ENCODE data around the gene DNAH8. TPM values are rescaled to one million over a fixed set of nuclear protein-coding genes. Genes with fewer than 3 reads are reported as not detected.
A peak's percentile ranks its signal among the peaks of the same experiment; 100 is the strongest.

The DNAH8 gene, protein sequence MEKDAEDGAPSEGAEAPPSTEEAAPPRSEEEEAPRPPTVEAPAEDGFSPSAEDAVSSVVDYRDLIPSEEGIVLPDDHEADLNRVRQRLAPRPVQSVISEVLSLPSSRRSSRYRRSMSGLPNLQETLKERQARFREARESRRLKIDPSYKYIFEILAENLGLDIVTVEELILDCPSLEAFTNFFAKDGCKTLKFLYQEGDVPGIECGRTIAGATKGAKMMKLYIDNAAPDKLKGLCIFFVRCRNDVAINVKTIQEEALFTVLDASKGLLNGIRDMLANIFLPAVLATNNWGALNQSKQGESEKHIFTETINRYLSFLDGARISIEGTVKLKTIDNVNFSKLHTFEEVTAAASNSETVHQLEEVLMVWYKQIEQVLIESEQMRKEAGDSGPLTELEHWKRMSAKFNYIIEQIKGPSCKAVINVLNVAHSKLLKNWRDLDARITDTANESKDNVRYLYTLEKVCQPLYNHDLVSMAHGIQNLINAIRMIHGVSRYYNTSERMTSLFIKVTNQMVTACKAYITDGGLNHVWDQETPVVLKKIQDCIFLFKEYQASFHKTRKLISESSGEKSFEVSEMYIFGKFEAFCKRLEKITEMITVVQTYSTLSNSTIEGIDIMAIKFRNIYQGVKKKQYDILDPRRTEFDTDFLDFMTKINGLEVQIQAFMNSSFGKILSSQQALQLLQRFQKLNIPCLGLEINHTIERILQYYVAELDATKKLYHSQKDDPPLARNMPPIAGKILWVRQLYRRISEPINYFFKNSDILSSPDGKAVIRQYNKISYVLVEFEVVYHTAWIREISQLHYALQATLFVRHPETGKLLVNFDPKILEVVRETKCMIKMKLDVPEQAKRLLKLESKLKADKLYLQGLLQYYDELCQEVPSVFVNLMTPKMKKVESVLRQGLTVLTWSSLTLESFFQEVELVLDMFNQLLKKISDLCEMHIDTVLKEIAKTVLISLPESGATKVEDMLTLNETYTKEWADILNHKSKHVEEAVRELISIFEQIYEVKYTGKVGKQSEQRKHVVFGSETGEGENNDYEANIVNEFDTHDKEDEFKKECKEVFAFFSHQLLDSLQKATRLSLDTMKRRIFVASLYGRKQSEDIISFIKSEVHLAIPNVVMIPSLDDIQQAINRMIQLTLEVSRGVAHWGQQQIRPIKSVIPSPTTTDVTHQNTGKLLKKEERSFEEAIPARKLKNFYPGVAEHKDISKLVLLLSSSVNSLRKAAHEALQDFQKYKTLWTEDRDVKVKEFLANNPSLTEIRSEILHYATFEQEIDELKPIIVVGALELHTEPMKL (N-terminal part only)
- not detected in 2 replicates for total RNA-seq (2014; rRNA removed; shearing (Covaris generic); ENCODE audit: low replicate concordance)

DNA sequence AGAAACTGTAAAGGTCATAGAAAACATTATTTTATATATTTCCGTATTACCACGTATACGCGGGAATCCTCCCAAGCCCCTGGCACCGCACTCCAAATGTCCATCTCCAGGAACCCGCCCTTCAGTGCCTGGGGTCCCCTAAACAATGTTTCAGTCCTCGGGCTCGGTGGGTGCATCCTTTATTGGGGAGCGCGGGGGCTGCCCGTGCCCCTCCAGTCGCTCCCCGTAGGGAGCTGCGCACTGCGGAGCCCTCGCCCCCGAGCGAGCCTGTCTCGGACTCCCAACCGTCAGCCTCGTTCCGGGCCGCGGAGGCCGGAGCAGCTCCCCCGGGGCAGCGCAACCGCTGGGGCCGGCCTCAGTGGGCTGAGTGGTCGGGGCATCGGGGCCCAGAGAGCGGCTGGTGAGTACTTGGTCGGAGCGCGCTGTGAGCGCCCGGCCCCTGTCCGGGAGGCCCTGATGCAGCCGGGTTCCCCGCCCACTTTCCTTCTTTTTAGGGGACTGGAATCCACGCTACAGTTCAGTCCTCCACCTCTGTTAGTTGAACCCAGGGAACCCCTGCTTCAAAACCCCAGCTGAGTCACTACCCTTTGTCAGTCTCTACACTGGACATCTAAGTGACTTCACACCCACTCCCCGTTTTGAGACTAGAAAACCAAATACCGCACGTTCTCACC, at the start of gene DNAH8:
DNAH8 (plus strand) TSS at position 296 of the 674 bp plus-strand sequence. CDS start 7,499 bp downstream, outside the sequence.
- Histone ChIP-seq H3K9ac (ENCODE audit: low read length) (no peak within 1 kb of the TSS), H3K36me3 (ENCODE audit: insufficient read depth, low read length) (no peaks in the 10 kb centered on the region), H4K20me1 (ENCODE audit: insufficient read depth, low read depth, low read length) (no peaks in the 10 kb centered on the region), H3K27me3 (ENCODE audit: low read length) (peaks cover 3% of the 10 kb centered on the region; the same call in 1 of the 2 replicates), H3K79me2 (ENCODE audit: low read length) (no peaks in the 10 kb centered on the region), H3K4me2 (ENCODE audit: low read depth, low read length, poor library complexity, severe bottlenecking) (no peak within 1 kb of the TSS), H3K4me3 (ENCODE audit: low read length) (no peak within 1 kb of the TSS), H3K27ac (ENCODE audit: low read length) (no peak within 1 kb of the TSS), H3K9me2 (replicated peaks; ENCODE audit: insufficient read depth, low read length) (no peaks in the 10 kb centered on the region), H3K4me1 (ENCODE audit: low read length) (no peaks in the 10 kb centered on the region), H3K9me3 (ENCODE audit: low read length) (no peaks in the 10 kb centered on the region), H2AFZ (ENCODE audit: low read length) (no peak within 1 kb of the TSS)
- peak; percentile 20 for DNase-seq

DNA sequence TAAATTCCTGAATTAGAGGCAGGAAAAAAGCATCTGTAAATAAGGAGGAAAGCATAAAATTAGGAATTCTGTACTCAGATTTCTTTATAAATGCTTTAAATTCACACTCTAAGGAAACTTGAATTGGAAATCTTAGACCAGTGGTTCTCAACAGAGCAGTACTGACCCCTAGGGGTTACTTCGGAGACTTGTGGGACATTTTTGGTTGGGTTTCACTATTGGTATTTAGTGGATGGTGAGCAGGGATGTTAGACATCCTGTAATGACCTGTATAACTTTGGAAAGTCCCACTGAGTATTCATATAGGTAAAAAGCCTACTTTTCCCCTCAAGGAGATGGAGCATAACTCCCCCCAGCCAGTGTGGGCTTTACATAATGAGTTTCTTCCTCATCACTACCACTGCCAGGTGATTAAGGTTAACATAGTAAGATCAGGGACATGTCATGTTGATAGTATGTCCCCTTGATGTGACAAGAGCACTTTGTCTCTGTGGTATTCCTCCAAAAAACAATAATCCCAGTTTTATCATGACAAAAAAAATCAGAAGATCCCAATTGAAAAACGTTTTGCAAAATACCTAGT, 43.1 kb upstream of the DNAH8 start:
- H3K4me3 ChIP-seq (ENCODE audit: low read length) = no peak overlapping the region
- H3K4me1 ChIP-seq (ENCODE audit: low read length) = no peaks in the 10 kb centered on the region
- H3K36me3 ChIP-seq (ENCODE audit: insufficient read depth, low read length) = peaks cover 19% of the 10 kb centered on the region; the same call in 1 of the 2 replicates
- no peaks in the 10 kb centered on the region for H3K9me2 ChIP-seq (replicated peaks; ENCODE audit: insufficient read depth, low read length)
- DNase-seq = peak; percentile 76
- H3K9ac ChIP-seq (ENCODE audit: low read length) = no peak overlapping the region
- H3K27ac ChIP-seq (ENCODE audit: low read length) = no peak overlapping the region
- no peak overlapping the region for H2AFZ ChIP-seq (ENCODE audit: low read length)
- 0 out of 2 replicates have a peak, but pooled peaks cover 5% of the 10 kb centered on the region for H4K20me1 ChIP-seq (ENCODE audit: insufficient read depth, low read depth, low read length)
- no peak overlapping the region for H3K4me2 ChIP-seq (ENCODE audit: low read depth, low read length, poor library complexity, severe bottlenecking)
- no peaks in the 10 kb centered on the region for H3K79me2 ChIP-seq (ENCODE audit: low read length)
- no peaks in the 10 kb centered on the region for H3K27me3 ChIP-seq (ENCODE audit: low read length)
- no peaks in the 10 kb centered on the region for H3K9me3 ChIP-seq (ENCODE audit: low read length)

DNA sequence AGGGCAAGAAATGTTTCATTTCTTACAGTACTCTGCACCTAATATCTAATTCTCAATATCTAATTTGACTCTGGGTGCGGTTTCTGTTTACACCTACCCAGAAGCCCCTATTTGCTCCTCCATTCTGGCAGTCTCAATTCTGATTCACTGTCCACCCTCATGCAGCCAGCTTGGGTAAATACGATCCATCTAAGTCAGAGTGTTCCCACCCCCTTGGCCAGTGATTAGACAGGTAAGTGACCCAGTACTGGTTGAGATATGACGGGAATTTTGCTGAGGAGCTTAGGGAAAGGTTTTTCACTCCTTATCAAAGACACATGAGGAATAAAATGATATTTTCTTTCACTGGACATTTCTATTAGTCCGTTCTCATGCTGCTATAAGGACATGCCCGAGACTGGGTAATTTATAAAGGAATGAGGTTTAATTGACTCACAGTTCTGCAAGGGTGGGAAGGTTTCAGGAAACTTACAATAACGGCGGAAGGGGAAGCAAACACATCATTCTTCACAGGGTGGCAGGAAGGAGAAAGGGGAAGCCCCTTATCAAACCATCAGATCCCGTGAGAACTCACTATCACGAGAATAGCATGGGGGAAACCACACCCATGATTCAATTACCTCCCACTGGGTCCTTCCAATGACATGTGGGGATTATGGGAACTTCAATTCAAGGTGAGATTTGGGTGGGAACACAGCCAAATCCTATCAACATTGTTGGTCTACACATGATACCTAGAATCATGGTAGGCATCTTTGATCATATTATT, 41.5 kb upstream of the DNAH8 start:
- Histone ChIP-seq H3K79me2 (ENCODE audit: low read length) (no peaks in the 10 kb centered on the region), H3K9me3 (ENCODE audit: low read length) (no peaks in the 10 kb centered on the region), H3K36me3 (ENCODE audit: insufficient read depth, low read length) (peaks cover 30% of the 10 kb centered on the region; the same call in 1 of the 2 replicates), H3K27ac (ENCODE audit: low read length) (no peak overlapping the region), H3K27me3 (ENCODE audit: low read length) (no peaks in the 10 kb centered on the region), H3K9me2 (replicated peaks; ENCODE audit: insufficient read depth, low read length) (no peaks in the 10 kb centered on the region), H3K4me1 (ENCODE audit: low read length) (no peaks in the 10 kb centered on the region), H3K9ac (ENCODE audit: low read length) (no peak overlapping the region), H3K4me2 (ENCODE audit: low read depth, low read length, poor library complexity, severe bottlenecking) (no peak overlapping the region), H2AFZ (ENCODE audit: low read length) (no peak overlapping the region), H4K20me1 (ENCODE audit: insufficient read depth, low read depth, low read length) (0 out of 2 replicates have a peak, but pooled peaks cover 5% of the 10 kb centered on the region), H3K4me3 (ENCODE audit: low read length) (no peak overlapping the region)
- peak; percentile 54 for DNase-seq

DNA sequence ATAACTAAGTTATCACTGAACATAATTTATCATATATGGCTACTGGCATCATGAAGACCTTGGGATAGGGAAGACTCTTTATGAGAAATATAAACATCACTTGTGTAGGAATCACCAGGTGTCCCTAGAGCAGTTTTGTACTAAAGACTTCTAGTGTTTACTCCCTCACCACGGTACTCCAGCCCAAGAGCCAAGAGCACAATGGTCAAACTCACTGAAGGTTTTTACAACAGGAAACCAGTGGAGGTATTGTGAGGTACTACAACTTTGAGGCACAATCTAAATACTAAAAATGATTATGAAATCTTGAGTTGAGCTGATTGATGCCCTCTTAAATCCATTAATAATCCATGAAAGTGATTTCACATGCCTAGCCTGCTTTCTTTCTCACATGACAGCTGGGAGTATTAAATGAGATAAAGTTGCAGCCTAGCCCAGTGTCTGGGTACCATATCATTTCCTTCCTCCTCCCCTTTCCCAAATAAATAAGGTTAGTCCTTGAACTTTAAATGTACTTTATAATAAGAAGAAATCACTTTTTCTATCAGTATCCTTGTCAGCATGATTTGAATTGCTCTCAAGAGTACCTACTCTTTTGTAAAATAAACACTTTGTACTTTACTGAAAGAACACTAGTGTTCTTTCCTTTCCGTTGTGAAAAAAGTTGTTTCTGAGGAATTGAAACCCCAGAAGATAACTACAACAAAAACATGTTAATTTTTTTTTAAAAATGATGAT, 38.7 kb upstream of the DNAH8 start:
- H3K4me2 ChIP-seq (ENCODE audit: low read depth, low read length, poor library complexity, severe bottlenecking) = no peak overlapping the region
- H3K9ac ChIP-seq (ENCODE audit: low read length) = no peak overlapping the region
- H4K20me1 ChIP-seq (ENCODE audit: insufficient read depth, low read depth, low read length) = 0 out of 2 replicates have a peak, but pooled peaks cover 5% of the 10 kb centered on the region
- H3K79me2 ChIP-seq (ENCODE audit: low read length) = no peaks in the 10 kb centered on the region
- H3K36me3 ChIP-seq (ENCODE audit: insufficient read depth, low read length) = peaks cover 31% of the 10 kb centered on the region; the same call in 1 of the 2 replicates
- no peak overlapping the region for H3K27ac ChIP-seq (ENCODE audit: low read length)
- no peaks in the 10 kb centered on the region for H3K27me3 ChIP-seq (ENCODE audit: low read length)
- H2AFZ ChIP-seq (ENCODE audit: low read length) = no peak overlapping the region
- H3K4me1 ChIP-seq (ENCODE audit: low read length) = no peaks in the 10 kb centered on the region
- H3K4me3 ChIP-seq (ENCODE audit: low read length) = no peak overlapping the region
- DNase-seq = no peak
- H3K9me2 ChIP-seq (replicated peaks; ENCODE audit: insufficient read depth, low read length) = no peaks in the 10 kb centered on the region
- no peaks in the 10 kb centered on the region for H3K9me3 ChIP-seq (ENCODE audit: low read length)

DNA sequence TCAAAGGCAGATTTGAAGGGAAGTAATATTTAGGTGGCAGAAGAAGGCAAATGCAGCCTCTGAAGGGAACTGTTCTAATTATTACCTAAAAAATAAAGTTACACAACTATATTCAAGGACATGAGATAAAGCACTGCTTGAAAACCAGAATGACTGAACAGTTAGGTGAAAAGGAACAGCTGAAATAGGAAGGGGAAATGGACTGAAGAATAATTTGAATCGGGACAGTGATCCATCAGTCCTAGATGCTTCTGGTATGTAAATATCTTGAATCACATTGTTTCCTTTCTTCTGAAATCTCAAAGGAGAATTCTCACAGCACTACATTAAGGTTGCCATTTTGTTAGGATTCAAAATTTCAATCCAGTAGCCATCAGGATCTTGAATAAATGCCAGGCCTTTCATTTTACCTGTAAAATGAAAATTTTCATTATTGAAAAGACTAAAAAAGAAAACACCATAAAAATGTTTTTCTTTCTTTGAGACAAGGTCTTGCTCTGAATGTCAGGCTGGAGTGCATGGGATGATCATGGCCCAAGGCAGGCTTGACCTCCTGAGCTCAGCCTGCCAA, 38.1 kb upstream of the DNAH8 start:
- no peaks in the 10 kb centered on the region for H3K4me1 ChIP-seq (ENCODE audit: low read length)
- no peaks in the 10 kb centered on the region for H3K27me3 ChIP-seq (ENCODE audit: low read length)
- H3K79me2 ChIP-seq (ENCODE audit: low read length) = no peaks in the 10 kb centered on the region
- H3K27ac ChIP-seq (ENCODE audit: low read length) = no peak overlapping the region
- no peak overlapping the region for H3K9ac ChIP-seq (ENCODE audit: low read length)
- no peak for DNase-seq
- 0 out of 2 replicates have a peak, but pooled peaks cover 3% of the 10 kb centered on the region for H4K20me1 ChIP-seq (ENCODE audit: insufficient read depth, low read depth, low read length)
- no peak overlapping the region for H3K4me2 ChIP-seq (ENCODE audit: low read depth, low read length, poor library complexity, severe bottlenecking)
- H3K36me3 ChIP-seq (ENCODE audit: insufficient read depth, low read length) = peaks cover 37% of the 10 kb centered on the region; the same call in 1 of the 2 replicates
- H3K4me3 ChIP-seq (ENCODE audit: low read length) = no peak overlapping the region
- H3K9me2 ChIP-seq (replicated peaks; ENCODE audit: insufficient read depth, low read length) = no peaks in the 10 kb centered on the region
- H2AFZ ChIP-seq (ENCODE audit: low read length) = no peak overlapping the region
- no peaks in the 10 kb centered on the region for H3K9me3 ChIP-seq (ENCODE audit: low read length)

DNA sequence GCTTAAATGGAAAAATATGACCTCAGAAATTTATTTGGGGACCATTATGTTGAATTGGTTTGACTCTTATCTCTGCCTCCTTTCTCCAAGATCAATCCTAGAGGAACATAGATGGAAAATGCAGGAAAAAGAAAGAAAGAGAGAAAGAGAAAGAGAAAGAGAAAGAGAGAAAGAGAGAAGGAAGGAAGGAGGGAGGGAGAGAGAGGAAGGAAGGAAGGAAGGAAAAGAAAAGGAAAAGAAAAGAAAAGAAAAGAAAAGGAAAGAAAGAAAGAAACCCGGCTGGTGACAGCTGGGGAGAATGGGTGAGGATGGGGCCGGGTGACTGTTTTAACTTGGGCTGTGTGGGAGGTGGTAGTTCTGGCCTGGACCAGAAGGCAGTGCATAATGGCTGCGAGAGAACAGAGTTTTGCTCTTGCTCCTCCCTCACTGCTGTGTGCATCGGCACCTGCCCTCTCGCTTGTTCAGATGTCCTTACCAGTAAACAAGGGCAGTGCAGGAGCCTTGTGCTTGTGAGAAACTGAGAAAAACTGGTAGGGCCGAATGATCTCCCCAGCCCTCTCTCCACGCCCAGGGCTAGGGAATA, 36.8 kb upstream of the DNAH8 start:
- no peaks in the 10 kb centered on the region for H3K79me2 ChIP-seq (ENCODE audit: low read length)
- peaks cover 45% of the 10 kb centered on the region; the same call in 1 of the 2 replicates for H3K36me3 ChIP-seq (ENCODE audit: insufficient read depth, low read length)
- no peaks in the 10 kb centered on the region for H3K4me1 ChIP-seq (ENCODE audit: low read length)
- no peak overlapping the region for H3K4me3 ChIP-seq (ENCODE audit: low read length)
- no peak overlapping the region for H3K9ac ChIP-seq (ENCODE audit: low read length)
- no peaks in the 10 kb centered on the region for H4K20me1 ChIP-seq (ENCODE audit: insufficient read depth, low read depth, low read length)
- no peaks in the 10 kb centered on the region for H3K27me3 ChIP-seq (ENCODE audit: low read length)
- H3K4me2 ChIP-seq (ENCODE audit: low read depth, low read length, poor library complexity, severe bottlenecking) = no peak overlapping the region
- no peaks in the 10 kb centered on the region for H3K9me2 ChIP-seq (replicated peaks; ENCODE audit: insufficient read depth, low read length)
- no peak overlapping the region for H3K27ac ChIP-seq (ENCODE audit: low read length)
- H2AFZ ChIP-seq (ENCODE audit: low read length) = no peak overlapping the region
- DNase-seq = no peak
- no peaks in the 10 kb centered on the region for H3K9me3 ChIP-seq (ENCODE audit: low read length)

Measured in Karpas-422 (cell line).